Lower leg skin (tissue), 3 donors: ENCODE results near the gene DICER1.

ENCODE experiments used
- CTCF ChIP-seq, 3 donors: fragments of 450-650 bp; IDR thresholded peaks; one replicate each; pipeline ENCODE4 v1.5.1; 2016; ENCODE audit warnings: antibody characterized with exemption in 3 of 3, mild to moderate bottlenecking in 3 of 3, moderate library complexity in 2 of 3
- POLR2A ChIP-seq, 2 donors: fragments of 450-650 bp; IDR thresholded peaks; one replicate each; pipeline ENCODE4 v1.6.1; 2016 to 2017; ENCODE audit warnings: antibody characterized with exemption in 2 of 2, mild to moderate bottlenecking in 1 of 2, moderate library complexity in 1 of 2

- no peak for TF ChIP-seq POLR2A (IDR thresholded peaks at IDR 0.05)
- no peak for TF ChIP-seq CTCF (IDR thresholded peaks at IDR 0.05)
Measured at GRCh38 chr14:95134304-95134933, 22.9 kb downstream of the DICER1 start.
